LNCaP clone FGC (cell line): Measurements from ENCODE around the gene PPP3CA.

ENCODE experiments used
- DNase-seq: peaks from one replicate; pipeline ENCODE4 v3.0.0-alpha.2; 2011; ENCODE audit warnings: low read depth
- H3K4me3 ChIP-seq: 2 replicates; pipeline ENCODE4 v1.5.1; 2011; ENCODE audit warnings: mild to moderate bottlenecking, low read depth, low read length, control low read depth
- CTCF ChIP-seq: IDR thresholded peaks from 2 replicates; pipeline ENCODE4 v1.5.1; 2012; ENCODE audit warnings: mild to moderate bottlenecking; ENCODE audit not compliant: control insufficient read depth, insufficient read depth; ENCODE audit errors: extremely low read depth

Gene PPP3CA

GRCh38 chr4:101050837-101051205 is 296.5 kb downstream of the PPP3CA start:
- no peak overlapping the region for H3K4me3 ChIP-seq
- TF ChIP-seq CTCF = no peak
- no peak for DNase-seq

- no peak for TF ChIP-seq CTCF
- DNase-seq = no peak
- no peak overlapping the region for H3K4me3 ChIP-seq
These were observed 297.1 kb downstream of the PPP3CA start for GRCh38 chr4:101050088-101050836.

GRCh38 chr4:101049549-101050001 is 297.8 kb downstream of the PPP3CA start:
- no peak overlapping the region for H3K4me3 ChIP-seq
- DNase-seq = no peak
- TF ChIP-seq CTCF = no peak

- no peak for TF ChIP-seq CTCF
- no peak for DNase-seq
- no peak overlapping the region for H3K4me3 ChIP-seq
These were observed 302.6 kb downstream of the PPP3CA start for GRCh38 chr4:101044766-101045165.

- TF ChIP-seq CTCF = no peak
These were observed 304.5 kb downstream of the PPP3CA start for GRCh38 chr4:101042847-101043246.

GRCh38 chr4:101040776-101041175 is 306.6 kb downstream of the PPP3CA start:
- no peak for TF ChIP-seq CTCF
- H3K4me3 ChIP-seq = no peak overlapping the region
- DNase-seq = no peak

More at GRCh38 chr4:101042847-101043246, 304.5 kb downstream of the PPP3CA start:
- H3K4me3 ChIP-seq = no peak overlapping the region
- DNase-seq = no peak

- TF ChIP-seq CTCF = no peak
- no peak overlapping the region for H3K4me3 ChIP-seq
- DNase-seq = no peak
These were observed 308.0 kb downstream of the PPP3CA start for GRCh38 chr4:101039367-101039766.
